ENCODE data around the gene C2CD4B.

Gene C2CD4B

GRCh38 chr15:62118520-62119226 lies 46.4 kb downstream of the C2CD4B start:
- peak; percentile 24 for DNase-seq (ENCODE audit: low spot score)

DNA sequence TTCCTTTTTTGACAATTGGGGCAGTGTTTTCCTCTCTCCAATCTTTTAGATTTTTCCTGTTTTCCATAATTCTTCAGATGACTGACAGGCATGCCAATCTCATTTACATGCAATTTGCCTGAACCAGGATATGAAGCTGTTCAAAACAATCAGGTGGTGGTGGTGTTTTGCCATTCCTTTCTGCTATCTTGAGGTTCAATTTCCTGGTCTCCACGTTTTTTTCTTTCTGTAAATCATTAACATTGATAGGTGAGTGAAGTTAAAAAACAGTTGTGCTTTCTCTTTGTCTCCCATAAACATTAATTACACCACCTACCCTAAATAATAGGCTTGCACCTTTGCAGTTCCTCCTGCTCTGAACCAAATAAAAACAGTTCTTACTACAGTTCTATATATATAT lies 49.2 kb downstream of the C2CD4B start:
- no peak for DNase-seq (ENCODE audit: low spot score)
